Measurements from ENCODE around the gene ZNF414. TPM values are rescaled to one million over a fixed set of nuclear protein-coding genes. Genes with fewer than 3 reads are reported as not detected.

Gene ZNF414
- total RNA-seq, 2 experiments from 2014 or later, result 19.7 to 24.6 TPM

GRCh38 chr19:8487137-8487851 is 26.7 kb downstream of the ZNF414 start:
- POLR2A ChIA-PET, result interaction anchor here (0.9 to 2.4 kb wide), 6 partner anchors 19 to 166 kb away, joined by 3 to 16 read pairs (median 4); partner anchors contain the start of genes HNRNPM, MYO1F, NDUFA7 and RPS28
- Mint-ChIP-seq H3K4me3 (no peak overlapping the region), H3K27ac (peak overlapping the region; percentile 94), H3K9me3 (no peaks in the 10 kb centered on the region), H3K4me1 (ENCODE audit: low read depth) (peaks cover 24% of the 10 kb centered on the region), H3K27me3 (no peaks in the 10 kb centered on the region), H3K36me3 (peaks cover 44% of the 10 kb centered on the region)
- intact Hi-C loops (cut with micrococcal nuclease), result loop anchor here (1.0 kb wide), 1 partner anchor 26 kb away; no protein-coding TSS in a partner anchor
- peak; percentile 82 for DNase-seq
- CTCF ChIA-PET, result interaction anchor here (0.6 to 3.5 kb wide), 13 partner anchors 19 to 133 kb away, joined by 3 to 33 read pairs (median 4); partner anchors contain the start of genes HNRNPM, MARCHF2, MYO1F and ZNF414

DNA sequence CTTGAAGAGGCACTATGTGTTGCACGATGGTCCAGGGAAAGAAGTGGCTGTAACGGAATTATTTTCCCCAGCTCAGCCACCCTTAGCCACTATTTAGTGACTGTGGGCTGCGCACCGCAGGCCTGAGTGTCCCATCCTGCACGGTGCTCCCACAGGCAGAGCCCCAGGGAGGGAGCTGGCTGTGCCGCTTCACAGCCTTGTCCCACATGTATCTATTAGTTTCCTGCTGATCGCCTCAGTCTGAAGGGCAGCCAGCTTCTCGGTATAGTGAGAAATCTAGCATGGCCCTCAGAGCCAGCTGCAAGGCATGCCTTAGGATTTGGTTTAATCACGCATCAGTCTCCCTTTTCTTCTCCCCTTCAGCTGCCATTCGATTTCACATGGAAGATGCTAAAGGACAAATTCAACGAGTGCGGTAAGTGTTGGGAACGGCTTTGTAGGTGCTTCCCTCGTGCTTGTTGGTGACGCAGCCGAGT is 27.3 kb downstream of the ZNF414 start:
- POLR2A ChIA-PET, result interaction anchor here (0.9 to 2.4 kb wide), 6 partner anchors 19 to 166 kb away, joined by 3 to 16 read pairs (median 4); partner anchors contain the start of genes HNRNPM, MYO1F, NDUFA7 and RPS28
- no peaks in the 10 kb centered on the region for H3K9me3 Mint-ChIP-seq
- DNase-seq, result no peak
- peak overlapping the region; percentile 94 for H3K27ac Mint-ChIP-seq
- H3K27me3 Mint-ChIP-seq, result no peaks in the 10 kb centered on the region
- H3K36me3 Mint-ChIP-seq, result peaks cover 47% of the 10 kb centered on the region
- CTCF ChIA-PET, result interaction anchor here (0.7 to 3.5 kb wide), 11 partner anchors 19 to 132 kb away, joined by 3 to 33 read pairs (median 4); partner anchors contain the start of genes HNRNPM, MARCHF2, MYO1F and ZNF414
- no peak overlapping the region for H3K4me3 Mint-ChIP-seq
- intact Hi-C loops (cut with micrococcal nuclease), result loop anchor here (1.0 kb wide), 1 partner anchor 27 kb away; no protein-coding TSS in a partner anchor
- peaks cover 24% of the 10 kb centered on the region for H3K4me1 Mint-ChIP-seq (ENCODE audit: low read depth)

- H3K27ac Mint-ChIP-seq, result peak overlapping the region; percentile 94
- ChIA-PET POLR2A (interaction anchor here (1.1 to 2.4 kb wide), 2 partner anchors 20 to 41 kb away, joined by 3 to 16 read pairs; partner anchors contain the start of gene HNRNPM), CTCF (interaction anchor here (1.2 to 3.5 kb wide), 3 partner anchors 28 to 93 kb away, joined by 5 to 33 read pairs (median 9); partner anchors contain the start of genes HNRNPM, MYO1F and ZNF414)
- H3K9me3 Mint-ChIP-seq, result no peaks in the 10 kb centered on the region
- no peak for DNase-seq
- intact Hi-C loops (cut with micrococcal nuclease), result no loop called here
- no peaks in the 10 kb centered on the region for H3K27me3 Mint-ChIP-seq
- no peak overlapping the region for H3K4me3 Mint-ChIP-seq
- H3K36me3 Mint-ChIP-seq, result peaks cover 53% of the 10 kb centered on the region
- H3K4me1 Mint-ChIP-seq (ENCODE audit: low read depth), result peaks cover 32% of the 10 kb centered on the region
Measured at GRCh38 chr19:8485561-8486371, 28.2 kb downstream of the ZNF414 start.

DNA sequence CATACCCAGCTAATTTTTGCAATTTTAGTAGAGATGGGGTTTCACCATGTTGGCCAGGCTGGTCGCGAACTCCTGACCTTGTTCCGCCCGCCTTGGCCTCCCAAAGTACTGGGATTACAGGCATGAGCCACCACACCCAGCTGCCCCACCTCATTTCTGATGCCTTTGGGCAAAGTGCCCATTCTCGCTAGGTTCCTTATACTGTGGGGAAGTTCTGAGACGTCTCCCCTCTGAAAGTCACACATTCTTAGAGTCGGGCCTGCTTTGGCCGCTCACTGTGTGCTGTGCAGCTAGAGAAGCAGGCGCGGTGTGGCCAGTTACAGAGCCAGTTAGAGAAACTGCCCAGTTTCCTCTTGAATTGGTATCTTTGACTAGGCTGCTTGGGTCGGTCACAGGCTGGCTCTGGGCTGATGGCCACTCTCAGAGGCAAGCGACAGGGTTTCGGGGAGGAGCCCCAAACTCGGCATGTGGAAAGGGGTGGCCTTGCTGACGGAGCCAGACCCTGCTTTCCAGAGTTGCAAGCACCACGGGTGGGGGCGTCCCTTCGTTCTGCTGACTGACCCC is 29.6 kb downstream of the ZNF414 start:
- no peak for DNase-seq
- H3K4me1 Mint-ChIP-seq (ENCODE audit: low read depth), result peaks cover 34% of the 10 kb centered on the region
- no peak overlapping the region for H3K27ac Mint-ChIP-seq
- no peak overlapping the region for H3K4me3 Mint-ChIP-seq
- ChIA-PET POLR2A (no interaction called here), CTCF (no interaction called here)
- H3K27me3 Mint-ChIP-seq, result no peaks in the 10 kb centered on the region
- H3K36me3 Mint-ChIP-seq, result peaks cover 54% of the 10 kb centered on the region
- no peaks in the 10 kb centered on the region for H3K9me3 Mint-ChIP-seq
- intact Hi-C loops (cut with micrococcal nuclease), result no loop called here

GRCh38 chr19:8483165-8483564 is 30.8 kb downstream of the ZNF414 start:
- intact Hi-C loops (cut with micrococcal nuclease), result no loop called here
- H3K4me1 Mint-ChIP-seq (ENCODE audit: low read depth), result peaks cover 40% of the 10 kb centered on the region
- H3K36me3 Mint-ChIP-seq, result peaks cover 52% of the 10 kb centered on the region
- DNase-seq, result no peak
- no peaks in the 10 kb centered on the region for H3K27me3 Mint-ChIP-seq
- H3K9me3 Mint-ChIP-seq, result no peaks in the 10 kb centered on the region
- POLR2A ChIA-PET, result interaction anchor here (1.6 kb wide), 1 partner anchor 39 kb away, joined by 5 read pairs; the partner anchor contains the start of gene HNRNPM
- CTCF ChIA-PET, result interaction anchor here (0.9 to 1.5 kb wide), 3 partner anchors 22 to 147 kb away, joined by 3 to 4 read pairs (median 3); no protein-coding TSS in a partner anchor
- H3K27ac Mint-ChIP-seq, result no peak overlapping the region
- H3K4me3 Mint-ChIP-seq, result no peak overlapping the region

DNA sequence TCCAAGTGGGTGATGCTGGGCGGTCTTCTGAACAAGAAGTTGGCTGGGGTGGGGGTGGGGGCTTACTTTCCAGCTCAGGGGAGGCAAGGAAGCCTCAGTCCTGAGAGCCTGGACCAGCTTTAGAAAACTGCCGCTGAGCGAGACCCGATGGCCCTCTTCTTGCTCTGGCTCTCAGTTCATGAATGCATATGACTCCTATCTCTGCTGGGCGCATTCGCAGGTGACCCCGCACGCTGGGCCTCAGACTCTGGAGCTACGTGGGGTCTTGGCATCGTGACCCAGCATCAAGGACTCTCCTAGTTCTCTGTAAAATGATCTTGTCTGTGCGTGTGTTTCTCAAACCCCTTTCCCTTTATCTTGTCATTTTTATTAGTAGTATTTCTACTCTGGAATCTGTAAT is 31.3 kb downstream of the ZNF414 start:
- Mint-ChIP-seq H3K27me3 (no peaks in the 10 kb centered on the region), H3K36me3 (peaks cover 52% of the 10 kb centered on the region), H3K27ac (no peak overlapping the region), H3K9me3 (no peaks in the 10 kb centered on the region), H3K4me1 (ENCODE audit: low read depth) (peaks cover 40% of the 10 kb centered on the region), H3K4me3 (no peak overlapping the region)
- CTCF ChIA-PET, result interaction anchor here (0.9 to 1.5 kb wide), 4 partner anchors 13 to 147 kb away, joined by 3 to 4 read pairs (median 3); no protein-coding TSS in a partner anchor
- POLR2A ChIA-PET, result interaction anchor here (1.6 kb wide), 1 partner anchor 38 kb away, joined by 5 read pairs; the partner anchor contains the start of gene HNRNPM
- intact Hi-C loops (cut with micrococcal nuclease), result no loop called here
- no peak for DNase-seq

DNA sequence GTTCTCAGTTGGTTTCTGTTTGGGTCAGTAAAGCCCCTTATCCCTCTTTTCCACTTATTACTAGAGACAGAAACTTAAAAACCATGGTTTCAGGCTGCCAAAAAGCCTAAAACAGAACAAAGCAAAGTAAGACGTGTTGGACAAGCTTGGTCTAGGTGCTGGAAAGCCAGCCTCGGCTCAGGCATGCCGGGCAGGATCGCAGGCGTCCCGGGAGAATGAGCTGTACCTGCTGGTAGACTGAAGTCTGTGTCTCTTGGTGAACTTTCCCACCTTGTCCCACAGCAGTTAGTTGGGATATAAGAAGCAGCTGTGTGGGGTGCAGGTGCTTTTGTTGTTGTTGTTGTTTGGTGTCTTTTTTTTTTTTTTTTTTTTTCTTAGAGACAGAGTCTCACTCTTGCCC is 32.4 kb downstream of the ZNF414 start:
- Mint-ChIP-seq H3K9me3 (no peaks in the 10 kb centered on the region), H3K36me3 (peaks cover 50% of the 10 kb centered on the region), H3K4me1 (ENCODE audit: low read depth) (peaks cover 35% of the 10 kb centered on the region), H3K27ac (peak overlapping the region; percentile 60), H3K4me3 (no peak overlapping the region), H3K27me3 (no peaks in the 10 kb centered on the region)
- ChIA-PET CTCF (interaction anchor here (0.9 to 1.6 kb wide), 3 partner anchors 14 to 97 kb away, joined by 3 to 6 read pairs (median 4); no protein-coding TSS in a partner anchor), POLR2A (interaction anchor here (1.6 to 1.8 kb wide), 2 partner anchors 36 to 37 kb away, joined by 4 to 5 read pairs; partner anchors contain the start of gene HNRNPM)
- intact Hi-C loops (cut with micrococcal nuclease), result no loop called here
- no peak for DNase-seq

DNA sequence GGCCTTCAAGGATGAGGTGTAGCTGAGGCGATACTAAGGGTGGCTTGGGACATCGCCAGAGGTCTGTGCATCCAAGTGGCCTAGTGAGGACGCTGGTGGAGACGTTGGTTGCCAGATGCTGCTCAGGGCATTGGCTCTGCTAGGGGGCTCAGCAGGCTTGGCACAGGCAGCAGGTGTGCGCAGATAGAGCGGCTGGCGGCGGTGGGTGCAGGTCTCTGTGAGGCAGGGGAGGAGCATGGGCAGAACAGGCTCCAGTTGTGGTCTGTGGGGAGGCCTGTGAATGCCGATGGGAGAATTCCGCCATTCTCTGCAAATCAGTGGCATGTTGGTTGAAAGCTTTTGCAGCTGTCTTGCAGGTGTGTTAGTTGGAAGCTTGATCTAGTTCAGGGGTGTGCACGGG is 32.8 kb downstream of the ZNF414 start:
- Mint-ChIP-seq H3K27ac (peak overlapping the region; percentile 65), H3K4me1 (ENCODE audit: low read depth) (peaks cover 35% of the 10 kb centered on the region), H3K4me3 (no peak overlapping the region), H3K9me3 (no peaks in the 10 kb centered on the region), H3K27me3 (no peaks in the 10 kb centered on the region), H3K36me3 (peaks cover 49% of the 10 kb centered on the region)
- ChIA-PET CTCF (interaction anchor here (0.9 to 1.6 kb wide), 2 partner anchors 25 to 97 kb away, joined by 4 to 6 read pairs; no protein-coding TSS in a partner anchor), POLR2A (interaction anchor here (1.8 kb wide), 1 partner anchor 36 kb away, joined by 4 read pairs; the partner anchor contains the start of gene HNRNPM)
- no peak for DNase-seq
- intact Hi-C loops (cut with micrococcal nuclease), result no loop called here

DNA sequence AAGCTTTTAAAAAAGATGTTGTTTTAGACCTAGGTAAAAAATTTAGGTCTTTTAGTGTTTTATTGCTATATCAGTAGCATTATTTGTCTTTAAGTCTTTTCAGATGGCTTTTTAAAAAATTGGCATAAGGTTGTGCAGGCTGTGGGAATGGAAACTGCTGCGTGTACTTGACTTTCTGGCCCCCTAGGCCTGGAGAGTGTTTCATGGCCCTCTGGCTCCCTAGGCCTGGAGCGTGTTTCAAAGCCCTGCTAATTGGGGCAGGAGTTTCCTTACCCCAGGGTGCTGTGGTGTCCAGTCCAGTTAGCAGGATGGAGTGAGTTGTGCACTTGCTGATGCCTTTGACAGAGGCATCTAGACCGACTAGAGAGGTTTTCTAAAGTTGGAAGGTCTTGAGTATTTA is 35.4 kb downstream of the ZNF414 start:
- H3K4me1 Mint-ChIP-seq (ENCODE audit: low read depth), result peaks cover 41% of the 10 kb centered on the region
- no peak overlapping the region for H3K4me3 Mint-ChIP-seq

GRCh38 chr19:8477889-8478288 is 36.1 kb downstream of the ZNF414 start:
- Mint-ChIP-seq H3K9me3 (no peaks in the 10 kb centered on the region), H3K27ac (peak overlapping the region; percentile 77), H3K27me3 (no peaks in the 10 kb centered on the region), H3K4me3 (no peak overlapping the region), H3K4me1 (ENCODE audit: low read depth) (peaks cover 45% of the 10 kb centered on the region), H3K36me3 (peaks cover 55% of the 10 kb centered on the region)
- POLR2A ChIA-PET, result no interaction called here
- DNase-seq, result no peak
- intact Hi-C loops (cut with micrococcal nuclease), result no loop called here
- CTCF ChIA-PET, result interaction anchor here (1.7 kb wide), 1 partner anchor 32 kb away, joined by 3 read pairs; no protein-coding TSS in a partner anchor

More for the DNA sequence above, 35.4 kb downstream of the ZNF414 start:
- intact Hi-C loops (cut with micrococcal nuclease), result no loop called here
- Mint-ChIP-seq H3K27ac (peak overlapping the region; percentile 77), H3K9me3 (no peaks in the 10 kb centered on the region), H3K27me3 (no peaks in the 10 kb centered on the region), H3K36me3 (peaks cover 58% of the 10 kb centered on the region)
- DNase-seq, result no peak
- POLR2A ChIA-PET, result no interaction called here
- CTCF ChIA-PET, result interaction anchor here (1.2 to 1.7 kb wide), 2 partner anchors 32 to 102 kb away, joined by 3 read pairs; no protein-coding TSS in a partner anchor

- intact Hi-C loops (cut with micrococcal nuclease), result no loop called here
- H3K9me3 Mint-ChIP-seq, result no peaks in the 10 kb centered on the region
- H3K27ac Mint-ChIP-seq, result peak overlapping the region; percentile 65
- ChIA-PET CTCF (interaction anchor here (0.6 kb wide), 1 partner anchor 94 kb away, joined by 5 read pairs; no protein-coding TSS in a partner anchor), POLR2A (interaction anchor here (0.6 kb wide), 1 partner anchor 29 kb away, joined by 4 read pairs; no protein-coding TSS in a partner anchor)
- H3K36me3 Mint-ChIP-seq, result peaks cover 53% of the 10 kb centered on the region
- no peaks in the 10 kb centered on the region for H3K27me3 Mint-ChIP-seq
- H3K4me3 Mint-ChIP-seq, result no peak overlapping the region
- DNase-seq, result no peak
- H3K4me1 Mint-ChIP-seq (ENCODE audit: low read depth), result peaks cover 45% of the 10 kb centered on the region
Measured at GRCh38 chr19:8476524-8476923, 37.4 kb downstream of the ZNF414 start.

Data from activated CD4-positive, alpha-beta memory T cell treated with anti-CD3 and anti-CD28 coated beads for 36 hours (primary cell).